ENCODE results near the gene MAL.

The MAL gene

GRCh38 chr2:95073856-95074662, 48.6 kb downstream of the MAL start:
- no peak overlapping the region for H3K27ac ChIP-seq
- TF ChIP-seq, protein P1, sequence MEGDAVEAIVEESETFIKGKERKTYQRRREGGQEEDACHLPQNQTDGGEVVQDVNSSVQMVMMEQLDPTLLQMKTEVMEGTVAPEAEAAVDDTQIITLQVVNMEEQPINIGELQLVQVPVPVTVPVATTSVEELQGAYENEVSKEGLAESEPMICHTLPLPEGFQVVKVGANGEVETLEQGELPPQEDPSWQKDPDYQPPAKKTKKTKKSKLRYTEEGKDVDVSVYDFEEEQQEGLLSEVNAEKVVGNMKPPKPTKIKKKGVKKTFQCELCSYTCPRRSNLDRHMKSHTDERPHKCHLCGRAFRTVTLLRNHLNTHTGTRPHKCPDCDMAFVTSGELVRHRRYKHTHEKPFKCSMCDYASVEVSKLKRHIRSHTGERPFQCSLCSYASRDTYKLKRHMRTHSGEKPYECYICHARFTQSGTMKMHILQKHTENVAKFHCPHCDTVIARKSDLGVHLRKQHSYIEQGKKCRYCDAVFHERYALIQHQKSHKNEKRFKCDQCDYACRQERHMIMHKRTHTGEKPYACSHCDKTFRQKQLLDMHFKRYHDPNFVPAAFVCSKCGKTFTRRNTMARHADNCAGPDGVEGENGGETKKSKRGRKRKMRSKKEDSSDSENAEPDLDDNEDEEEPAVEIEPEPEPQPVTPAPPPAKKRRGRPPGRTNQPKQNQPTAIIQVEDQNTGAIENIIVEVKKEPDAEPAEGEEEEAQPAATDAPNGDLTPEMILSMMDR (conservative IDR thresholded peaks at IDR 0.05): no peak
- TF ChIP-seq ZFX (IDR thresholded peaks at IDR 0.05): no peak

DNA sequence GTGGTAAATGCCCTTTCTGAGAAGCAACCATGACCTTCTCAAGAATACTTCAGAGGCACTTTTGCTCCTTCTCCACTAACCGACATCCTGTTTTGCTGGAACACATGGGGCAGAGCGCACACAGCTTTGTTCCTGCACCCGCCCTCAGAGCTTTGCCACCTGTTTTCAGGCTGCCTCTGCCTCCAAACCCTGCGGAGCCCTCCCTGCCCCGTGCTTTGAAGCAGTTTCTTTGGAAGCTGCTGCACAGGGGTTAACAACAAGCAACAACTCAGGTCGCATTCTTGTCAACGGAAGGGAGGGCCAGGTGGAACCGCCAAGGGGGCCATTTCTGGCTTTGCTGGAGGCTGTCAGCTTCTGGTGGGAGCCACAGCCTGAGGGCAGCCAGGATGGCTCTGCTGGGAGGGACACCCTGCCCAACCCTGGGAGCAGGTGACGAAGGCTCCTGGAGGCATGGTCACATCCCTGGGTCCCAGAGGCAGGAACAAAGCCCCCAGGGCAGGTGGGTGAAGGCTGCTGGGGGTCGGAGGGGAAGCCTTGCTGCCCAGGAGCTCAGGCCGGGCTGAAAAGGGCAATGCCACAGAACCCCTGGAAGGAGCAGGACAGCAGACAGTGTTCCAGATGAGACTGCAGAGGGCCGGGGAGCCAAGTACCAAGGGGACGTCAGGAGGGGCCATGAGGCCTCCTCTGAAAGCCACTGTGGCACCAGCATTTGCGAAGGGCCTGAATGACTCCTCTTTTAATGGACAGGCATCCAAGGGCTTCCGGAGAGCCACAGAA, 49.3 kb downstream of the MAL start:
- H3K27ac ChIP-seq: no peak overlapping the region
- TF ChIP-seq, protein P1 (conservative IDR thresholded peaks at IDR 0.05): no peak
- TF ChIP-seq ZFX (IDR thresholded peaks at IDR 0.05): no peak

GRCh38 chr2:95075440-95076132, 50.1 kb downstream of the MAL start:
- no peak overlapping the region for H3K27ac ChIP-seq
- no peak for TF ChIP-seq ZFX (IDR thresholded peaks at IDR 0.05)
- TF ChIP-seq, protein P1 (conservative IDR thresholded peaks at IDR 0.05): no peak

- peak overlapping the region; percentile 53 for H3K27ac ChIP-seq
- TF ChIP-seq, protein P1 (conservative IDR thresholded peaks at IDR 0.05): peak; percentile 92
- TF ChIP-seq ZFX (IDR thresholded peaks at IDR 0.05): no peak
These were observed 51.4 kb downstream of the MAL start for GRCh38 chr2:95076705-95077529.

GRCh38 chr2:95077530-95077825, 52.0 kb downstream of the MAL start:
- TF ChIP-seq ZFX (IDR thresholded peaks at IDR 0.05): no peak
- TF ChIP-seq, protein P1 (conservative IDR thresholded peaks at IDR 0.05): no peak

GRCh38 chr2:95077861-95078603, 52.5 kb downstream of the MAL start:
- H3K27ac ChIP-seq: no peak overlapping the region
- TF ChIP-seq, protein P1 (conservative IDR thresholded peaks at IDR 0.05): no peak
- no peak for TF ChIP-seq ZFX (IDR thresholded peaks at IDR 0.05)

More at GRCh38 chr2:95077530-95077825, 52.0 kb downstream of the MAL start:
- peak overlapping the region; percentile 53 for H3K27ac ChIP-seq

Measured in C4-2B (cell line).